PFSK-1 (cell line): ENCODE results near the gene GAS6.

Experiments
- FOXP2 ChIP-seq: optimal IDR thresholded peaks from 2 replicates; pipeline ENCODE3; 2011; ENCODE audit warnings: borderline replicate concordance, control low read depth, inconsistent platforms; ENCODE audit not compliant: insufficient read depth; ENCODE audit errors: extremely low read length, extremely low read depth
- POLR2AphosphoS5 ChIP-seq: IDR thresholded peaks from 2 replicates; pipeline ENCODE4 v1.6.1; 2012; ENCODE audit warnings: low read depth, mild to moderate bottlenecking, control low read depth, low read length, moderate library complexity
- TAF1 ChIP-seq: IDR thresholded peaks from 2 replicates; pipeline ENCODE4 v1.6.1; 2012; ENCODE audit warnings: low read length, control low read depth, borderline replicate concordance; ENCODE audit not compliant: insufficient read depth

DNA sequence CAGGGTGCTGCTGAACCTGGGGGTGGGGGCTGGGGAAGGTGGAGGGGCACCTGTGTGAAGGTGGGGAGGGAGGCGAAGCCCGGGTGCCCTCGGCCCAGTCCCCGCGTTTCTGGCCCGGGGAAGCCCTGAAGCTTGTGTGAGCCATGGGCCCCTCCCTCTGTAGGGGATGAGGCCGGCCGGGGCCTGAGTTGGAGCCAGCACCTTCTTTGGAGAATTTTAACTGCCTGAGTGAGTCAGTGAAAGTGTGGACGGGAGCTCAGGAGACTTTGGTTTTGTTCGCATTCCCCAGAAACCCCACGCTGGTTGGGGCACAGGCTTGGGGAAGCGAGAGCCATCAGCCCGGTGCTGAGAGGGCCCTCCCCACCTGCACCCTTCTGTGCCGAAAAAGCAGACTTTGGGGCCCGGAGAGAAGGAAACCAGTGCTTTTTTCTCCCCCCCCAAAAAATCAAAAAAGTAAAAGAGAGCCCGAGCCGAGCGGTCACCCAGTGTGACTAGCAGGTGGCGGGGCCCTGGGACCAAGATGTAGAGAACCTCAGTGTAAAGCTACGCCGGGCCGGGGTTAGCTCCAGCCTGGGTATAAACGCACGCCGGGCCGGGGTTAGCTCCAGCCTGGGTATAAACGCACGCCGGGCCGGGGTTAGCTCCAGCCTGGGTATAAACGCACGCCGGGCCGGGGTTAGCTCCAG, 59.7 kb downstream of the GAS6 start:
- no peak for TF ChIP-seq TAF1
- TF ChIP-seq POLR2AphosphoS5: no peak
- no peak for TF ChIP-seq FOXP2
